A673 (cell line): Measurements from ENCODE around the gene PLEK. TPM values are rescaled to one million over a fixed set of nuclear protein-coding genes. Genes with fewer than 3 reads are reported as not detected.
"Not testable (repeated sequence)": the region's sequence is repeated elsewhere in the genome, so short reads cannot be mapped to it uniquely, and the experiment has no call there.

Source experiments
- BruUV-seq: library from RNA; stranded (reverse); fragments of 400-500 nt; replicated peaks from 2 replicates; lab custom pipeline; 2021; lab: Mats Ljungman, UMichigan
- CTCF ChIA-PET: fragments of 300-600 bp; sonication (Branson Sonifier 250); formaldehyde crosslinking; loops from one replicate; lab custom pipeline; 2022; ENCODE audit warnings: antibody characterized with exemption; lab: Charles Lee
- POLR2A ChIA-PET: fragments of 300-600 bp; sonication (Branson Sonifier 250); formaldehyde crosslinking; loops from one replicate; lab custom pipeline; 2022; ENCODE audit warnings: antibody characterized with exemption; ENCODE audit not compliant: low non-redundant PET; lab: Charles Lee
- DNase-seq: peaks from one replicate; pipeline ENCODE4 v3.0.0-alpha.2; 2015; ENCODE audit warnings: low spot score
- H3K27ac ChIP-seq: fragments of 200-600 bp; sonication (generic); 2 replicates; pipeline ENCODE4 v1.5.1; 2016; ENCODE audit warnings: mixed run types, low read depth, mild to moderate bottlenecking, mixed read lengths, antibody characterized with exemption, low read length; ENCODE audit not compliant: poor library complexity, severe bottlenecking
- H3K27me3 ChIP-seq: fragments of 200-600 bp; sonication (generic); replicated peaks from 2 replicates; pipeline ENCODE4 v1.6.1; 2017; ENCODE audit warnings: mixed run types, low read depth, mild to moderate bottlenecking, mixed read lengths, antibody characterized with exemption, low read length; ENCODE audit not compliant: insufficient read depth, poor library complexity
- H3K36me3 ChIP-seq: fragments of 200-600 bp; sonication (generic); 2 replicates; pipeline ENCODE4 v1.6.1; 2016; ENCODE audit warnings: mixed run types, mild to moderate bottlenecking, mixed read lengths, antibody characterized with exemption, low read length; ENCODE audit not compliant: insufficient read depth, poor library complexity, severe bottlenecking
- H3K4me1 ChIP-seq: fragments of 200-600 bp; sonication (generic); 2 replicates; pipeline ENCODE4 v1.6.1; 2017; ENCODE audit warnings: mixed run types, mild to moderate bottlenecking, mixed read lengths, antibody characterized with exemption, low read length; ENCODE audit not compliant: insufficient read depth, poor library complexity, severe bottlenecking
- H3K4me3 ChIP-seq: fragments of 200-600 bp; sonication (generic); 2 replicates; pipeline ENCODE4 v1.5.1; 2016; ENCODE audit warnings: low read depth, mixed run types, mild to moderate bottlenecking, mixed read lengths, low read length; ENCODE audit not compliant: poor library complexity, severe bottlenecking
- H3K9me3 ChIP-seq: fragments of 200-600 bp; sonication (generic); 2 replicates; pipeline ENCODE4 v1.6.1; 2016; ENCODE audit warnings: mixed run types, low read depth, mild to moderate bottlenecking, mixed read lengths, antibody characterized with exemption, low read length; ENCODE audit not compliant: poor library complexity, severe bottlenecking
- EZH2 ChIP-seq: fragments of 200-600 bp; sonication (generic); IDR thresholded peaks from 2 replicates; pipeline ENCODE4 v1.6.1; 2017; ENCODE audit warnings: borderline replicate concordance, low read depth, mild to moderate bottlenecking, mixed read lengths, antibody characterized with exemption, low read length; ENCODE audit not compliant: poor library complexity, severe bottlenecking
- intact Hi-C: fragments of 100-400 bp; cut with micrococcal nuclease; formaldehyde crosslinking; loops from one replicate; pipeline ENCODE4 v1.10.0; 2022; ENCODE audit not compliant: unreplicated experiment
- total RNA-seq: library from RNA; stranded (reverse); gene quantifications from 2 replicates; pipeline ENCODE4 v1.2.3, GENCODE V29; 2021
- TF ChIP-seq, protein P1 (sequence below): fragments of 300-800, 200-600 bp; sonication (generic); conservative IDR thresholded peaks from 2 replicates; pipeline ENCODE4 v1.5.1; 2017; ENCODE audit warnings: low read depth, mild to moderate bottlenecking, antibody characterized with exemption, low read length, moderate library complexity, mixed read lengths

Gene PLEK
- total RNA-seq, 1 experiment from 2014 or later = not detected

DNA sequence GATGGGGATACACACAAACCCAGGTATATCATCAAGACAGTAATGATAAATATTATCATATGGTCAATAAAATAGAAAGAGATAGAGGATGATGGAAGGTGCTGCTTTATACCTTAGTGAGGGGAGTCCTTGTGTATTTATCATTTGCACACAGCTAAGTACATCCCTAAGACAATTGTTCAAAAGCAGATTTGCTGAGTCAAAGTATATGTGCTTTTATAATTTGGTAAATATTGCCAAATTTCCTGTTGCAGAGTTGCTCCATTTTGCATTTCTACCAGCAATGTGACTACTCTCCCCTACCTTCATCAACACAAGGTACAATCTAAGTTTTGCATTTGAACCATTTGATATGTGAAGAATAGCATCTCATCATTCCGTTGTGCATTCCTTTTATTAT lies 22.6 kb upstream of the PLEK start:
- ChIA-PET POLR2A (no interaction called here), CTCF (no interaction called here)
- TF ChIP-seq EZH2 = no peak
- TF ChIP-seq, protein P1, sequence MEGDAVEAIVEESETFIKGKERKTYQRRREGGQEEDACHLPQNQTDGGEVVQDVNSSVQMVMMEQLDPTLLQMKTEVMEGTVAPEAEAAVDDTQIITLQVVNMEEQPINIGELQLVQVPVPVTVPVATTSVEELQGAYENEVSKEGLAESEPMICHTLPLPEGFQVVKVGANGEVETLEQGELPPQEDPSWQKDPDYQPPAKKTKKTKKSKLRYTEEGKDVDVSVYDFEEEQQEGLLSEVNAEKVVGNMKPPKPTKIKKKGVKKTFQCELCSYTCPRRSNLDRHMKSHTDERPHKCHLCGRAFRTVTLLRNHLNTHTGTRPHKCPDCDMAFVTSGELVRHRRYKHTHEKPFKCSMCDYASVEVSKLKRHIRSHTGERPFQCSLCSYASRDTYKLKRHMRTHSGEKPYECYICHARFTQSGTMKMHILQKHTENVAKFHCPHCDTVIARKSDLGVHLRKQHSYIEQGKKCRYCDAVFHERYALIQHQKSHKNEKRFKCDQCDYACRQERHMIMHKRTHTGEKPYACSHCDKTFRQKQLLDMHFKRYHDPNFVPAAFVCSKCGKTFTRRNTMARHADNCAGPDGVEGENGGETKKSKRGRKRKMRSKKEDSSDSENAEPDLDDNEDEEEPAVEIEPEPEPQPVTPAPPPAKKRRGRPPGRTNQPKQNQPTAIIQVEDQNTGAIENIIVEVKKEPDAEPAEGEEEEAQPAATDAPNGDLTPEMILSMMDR = no peak
- Histone ChIP-seq H3K9me3 (no peaks in the 10 kb centered on the region), H3K27me3 (peaks cover 41% of the 10 kb centered on the region), H3K4me3 (no peak overlapping the region), H3K36me3 (no peaks in the 10 kb centered on the region), H3K4me1 (no peaks in the 10 kb centered on the region), H3K27ac (no peak overlapping the region)
- BruUV-seq = no TSS peak
- no peak for DNase-seq
- intact Hi-C loops = no loop called here

DNA sequence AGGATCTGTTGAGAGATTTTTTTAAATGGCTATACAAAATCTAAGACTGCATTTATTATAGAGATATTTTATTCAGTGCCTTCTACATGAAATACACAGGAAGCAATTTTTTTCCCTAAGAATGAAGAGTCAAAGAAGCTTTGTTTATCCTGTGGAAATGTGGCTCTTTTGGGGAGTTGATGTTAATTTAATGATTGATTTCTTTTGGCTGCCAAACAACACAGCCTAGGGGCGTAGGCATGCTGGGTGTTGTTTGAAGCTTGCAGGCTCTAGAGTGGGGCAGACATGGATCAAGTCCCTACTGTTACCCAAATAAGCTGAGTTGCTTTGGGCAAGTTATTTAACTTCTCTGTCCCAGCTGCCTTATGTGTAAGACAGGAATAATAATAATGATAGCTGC lies 21.1 kb upstream of the PLEK start:
- no TSS peak for BruUV-seq
- Histone ChIP-seq H3K4me3 (no peak overlapping the region), H3K27ac (no peak overlapping the region), H3K4me1 (no peaks in the 10 kb centered on the region), H3K27me3 (peaks cover 34% of the 10 kb centered on the region), H3K9me3 (no peaks in the 10 kb centered on the region), H3K36me3 (no peaks in the 10 kb centered on the region)
- intact Hi-C loops = no loop called here
- ChIA-PET CTCF (interaction anchor here (0.6 kb wide), 1 partner anchor 12 kb away, joined by 4 read pairs; no protein-coding TSS in a partner anchor), POLR2A (no interaction called here)
- no peak for DNase-seq
- TF ChIP-seq EZH2 = no peak
- TF ChIP-seq, protein P1 = no peak

DNA sequence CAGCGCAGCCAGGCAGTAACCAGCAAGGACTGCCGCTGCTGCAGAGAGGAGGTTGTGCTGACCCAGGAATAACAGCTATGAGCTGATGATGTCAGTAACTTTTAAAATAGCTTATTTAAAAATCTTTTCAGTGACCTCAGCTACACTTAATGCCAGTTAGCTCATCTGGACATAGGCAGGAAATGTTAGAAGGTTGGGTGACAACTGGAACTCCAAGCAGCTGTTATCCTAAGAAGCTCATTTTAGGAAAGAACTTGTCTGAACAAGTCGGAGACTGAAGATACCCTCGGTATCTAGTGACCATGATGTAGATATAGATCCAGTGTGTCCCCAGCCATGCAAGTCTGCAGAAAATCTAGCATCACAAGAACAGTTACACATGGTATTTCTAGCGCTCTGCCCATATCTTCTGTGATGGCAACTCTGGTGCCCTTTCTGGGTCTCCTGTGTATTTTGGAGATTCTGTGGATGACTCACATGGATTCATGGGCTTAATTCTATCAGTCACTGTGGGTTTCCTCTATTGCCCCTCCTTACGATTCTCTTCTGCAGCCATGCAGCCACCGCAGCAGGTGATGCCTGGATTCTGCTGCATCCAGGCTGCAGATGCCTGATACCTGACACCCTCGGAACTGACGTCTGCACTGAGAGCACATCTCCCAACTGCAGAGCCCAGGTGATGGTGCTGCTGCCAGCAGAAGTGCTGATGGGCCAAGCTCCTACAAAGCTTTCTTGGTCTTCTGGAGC lies 19.8 kb upstream of the PLEK start:
- Histone ChIP-seq H3K27me3 (peaks cover 23% of the 10 kb centered on the region), H3K4me1 (no peaks in the 10 kb centered on the region), H3K27ac (no peak overlapping the region), H3K9me3 (no peaks in the 10 kb centered on the region), H3K4me3 (no peak overlapping the region), H3K36me3 (no peaks in the 10 kb centered on the region)
- BruUV-seq = no TSS peak
- ChIA-PET POLR2A (no interaction called here), CTCF (no interaction called here)
- TF ChIP-seq, protein P1 = no peak
- TF ChIP-seq EZH2 = no peak
- no peak for DNase-seq
- intact Hi-C loops = no loop called here

DNA sequence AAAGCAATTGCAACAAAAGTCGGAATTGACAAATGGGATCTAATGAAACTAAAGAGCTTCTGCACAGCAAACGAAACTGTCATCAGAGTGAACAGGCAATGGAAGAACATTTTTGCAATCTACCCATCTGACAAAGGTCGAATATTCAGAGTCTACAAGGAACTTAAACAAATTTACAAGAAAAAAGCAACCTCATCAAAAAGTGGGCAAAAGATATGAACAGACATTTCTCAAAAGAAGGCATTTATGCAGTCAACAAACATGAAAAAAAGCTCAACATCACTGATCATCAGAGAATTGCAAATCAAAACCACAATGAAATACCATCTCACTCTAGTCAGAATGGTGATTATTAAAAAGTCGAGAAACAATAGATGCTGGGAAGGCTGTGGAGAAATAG lies 16.0 kb upstream of the PLEK start:
- DNase-seq, H3K27ac ChIP-seq, H3K4me1 ChIP-seq, POLR2A ChIA-PET, BruUV-seq, H3K4me3 ChIP-seq, CTCF ChIA-PET, intact Hi-C loops, H3K9me3 ChIP-seq, H3K36me3 ChIP-seq: not testable (repeated sequence)
- H3K27me3 ChIP-seq = peaks cover 13% of the 10 kb centered on the region
